C4-2B (cell line): Measurements from ENCODE around the gene CHTF18.

Source experiments
- ZFX ChIP-seq: fragments of 450-650 bp; IDR thresholded peaks from 2 replicates; pipeline ENCODE4 v1.6.1; 2017
- TF ChIP-seq, protein P1 (sequence below): fragments of 450-650 bp; conservative IDR thresholded peaks from 2 replicates; pipeline ENCODE4 v1.5.1; 2017; ENCODE audit warnings: mild to moderate bottlenecking

DNA sequence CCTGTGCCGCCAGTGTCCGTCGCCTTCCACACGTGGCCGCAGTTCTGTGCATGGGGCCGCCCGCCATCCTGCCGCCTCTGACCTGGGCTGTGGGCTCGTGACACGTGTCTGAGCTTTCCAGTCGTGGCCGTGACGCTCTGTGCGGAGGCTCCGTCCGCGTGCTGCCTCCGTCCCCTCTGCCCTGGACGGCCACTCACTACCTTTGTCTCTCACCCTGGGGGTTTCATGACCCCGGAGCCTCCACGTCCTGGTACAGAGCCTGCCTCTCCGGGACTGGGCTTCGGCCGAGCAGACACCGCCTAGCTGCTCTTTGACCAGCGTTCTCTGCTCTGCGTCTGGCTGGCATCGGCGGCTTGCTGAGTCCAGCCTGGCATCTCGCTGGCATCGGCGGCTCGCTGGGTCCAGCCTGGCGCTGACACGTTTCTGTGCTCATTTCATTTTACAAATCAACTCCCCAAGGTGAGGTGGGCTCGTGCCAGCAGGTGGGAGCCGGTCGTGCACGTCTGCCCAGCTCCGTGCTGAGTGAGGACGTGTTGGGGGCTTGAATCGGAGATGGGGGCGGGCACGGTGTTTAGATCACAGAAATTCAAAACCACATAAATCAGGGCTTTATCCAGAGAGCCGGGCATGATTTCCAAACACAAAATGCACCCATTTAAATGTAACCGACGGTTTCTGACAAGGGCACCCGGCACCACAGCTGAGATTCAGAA, 56.4 kb downstream of the CHTF18 start:
- TF ChIP-seq, protein P1, sequence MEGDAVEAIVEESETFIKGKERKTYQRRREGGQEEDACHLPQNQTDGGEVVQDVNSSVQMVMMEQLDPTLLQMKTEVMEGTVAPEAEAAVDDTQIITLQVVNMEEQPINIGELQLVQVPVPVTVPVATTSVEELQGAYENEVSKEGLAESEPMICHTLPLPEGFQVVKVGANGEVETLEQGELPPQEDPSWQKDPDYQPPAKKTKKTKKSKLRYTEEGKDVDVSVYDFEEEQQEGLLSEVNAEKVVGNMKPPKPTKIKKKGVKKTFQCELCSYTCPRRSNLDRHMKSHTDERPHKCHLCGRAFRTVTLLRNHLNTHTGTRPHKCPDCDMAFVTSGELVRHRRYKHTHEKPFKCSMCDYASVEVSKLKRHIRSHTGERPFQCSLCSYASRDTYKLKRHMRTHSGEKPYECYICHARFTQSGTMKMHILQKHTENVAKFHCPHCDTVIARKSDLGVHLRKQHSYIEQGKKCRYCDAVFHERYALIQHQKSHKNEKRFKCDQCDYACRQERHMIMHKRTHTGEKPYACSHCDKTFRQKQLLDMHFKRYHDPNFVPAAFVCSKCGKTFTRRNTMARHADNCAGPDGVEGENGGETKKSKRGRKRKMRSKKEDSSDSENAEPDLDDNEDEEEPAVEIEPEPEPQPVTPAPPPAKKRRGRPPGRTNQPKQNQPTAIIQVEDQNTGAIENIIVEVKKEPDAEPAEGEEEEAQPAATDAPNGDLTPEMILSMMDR, result no peak
- no peak for TF ChIP-seq ZFX
